ENCODE data around the gene NRG3. TPM values are rescaled to one million over a fixed set of nuclear protein-coding genes. Genes with fewer than 3 reads are reported as not detected.

Gene NRG3
- total RNA-seq, 6 experiments from 2014 or later: 0.34 to 0.99 (median 0.75) TPM

GRCh38 chr10:82072124-82072523 is 197.1 kb downstream of the NRG3 start:
- Histone ChIP-seq H3K4me3 (no peak overlapping the region), H3K27me3 (no peaks in the 10 kb centered on the region), H3K9me3 (no peaks in the 10 kb centered on the region), H3K36me3 (no peaks in the 10 kb centered on the region), H3K4me1 (no peaks in the 10 kb centered on the region), H3K27ac (no peak overlapping the region)
- 53% methylated on average over 4 of the region's 4 CpGs for WGBS (ENCODE audit: insufficient coverage, low coverage, low lambda C conversion rate, missing lambda C conversion rate)
- ATAC-seq: no peak
- DNase-seq: no peak
- intact Hi-C loops (cut with DNase I): no loop called here
- TF ChIP-seq POLR2A (IDR thresholded peaks at IDR 0.05) (no peak), CTCF (IDR thresholded peaks at IDR 0.05) (no peak)

GRCh38 chr10:82075605-82076004 is 200.6 kb downstream of the NRG3 start:
- no peaks in the 10 kb centered on the region for H3K9me3 ChIP-seq
- no peak overlapping the region for H3K4me3 ChIP-seq
- no peak for TF ChIP-seq POLR2A (IDR thresholded peaks at IDR 0.05)
- TF ChIP-seq CTCF (IDR thresholded peaks at IDR 0.05): no peak
- intact Hi-C loops (cut with DNase I): no loop called here
- no peaks in the 10 kb centered on the region for H3K4me1 ChIP-seq
- no peaks in the 10 kb centered on the region for H3K27me3 ChIP-seq
- no peak for DNase-seq
- no peak for ATAC-seq
- no peaks in the 10 kb centered on the region for H3K36me3 ChIP-seq
- no peak overlapping the region for H3K27ac ChIP-seq
- 50% methylated on average over 3 of the region's 3 CpGs for WGBS (ENCODE audit: insufficient coverage, low coverage, low lambda C conversion rate, missing lambda C conversion rate)

- no peaks in the 10 kb centered on the region for H3K9me3 ChIP-seq
- no peaks in the 10 kb centered on the region for H3K4me1 ChIP-seq
- TF ChIP-seq POLR2A (IDR thresholded peaks at IDR 0.05): no peak
- TF ChIP-seq CTCF (IDR thresholded peaks at IDR 0.05): no peak
- DNase-seq (no peak), ATAC-seq (no peak)
- no peaks in the 10 kb centered on the region for H3K27me3 ChIP-seq
- no peak overlapping the region for H3K4me3 ChIP-seq
- WGBS (ENCODE audit: insufficient coverage, low coverage, low lambda C conversion rate, missing lambda C conversion rate): 93% methylated on average over 2 of the region's 2 CpGs
- H3K27ac ChIP-seq: no peak overlapping the region
- intact Hi-C loops (cut with DNase I): no loop called here
- no peaks in the 10 kb centered on the region for H3K36me3 ChIP-seq
Measured at GRCh38 chr10:82084496-82084895, 209.5 kb downstream of the NRG3 start.

GRCh38 chr10:82084904-82085303 is 209.9 kb downstream of the NRG3 start:
- intact Hi-C loops (cut with DNase I): no loop called here
- no peaks in the 10 kb centered on the region for H3K9me3 ChIP-seq
- H3K27ac ChIP-seq: no peak overlapping the region
- H3K27me3 ChIP-seq: no peaks in the 10 kb centered on the region
- no peaks in the 10 kb centered on the region for H3K4me1 ChIP-seq
- no peak for TF ChIP-seq POLR2A (IDR thresholded peaks at IDR 0.05)
- H3K4me3 ChIP-seq: no peak overlapping the region
- DNase-seq: no peak
- WGBS (ENCODE audit: insufficient coverage, low coverage, low lambda C conversion rate, missing lambda C conversion rate): 57% methylated on average over 7 of the region's 7 CpGs
- no peaks in the 10 kb centered on the region for H3K36me3 ChIP-seq
- no peak for ATAC-seq

GRCh38 chr10:82089327-82089726 is 214.3 kb downstream of the NRG3 start:
- DNase-seq: no peak

More at GRCh38 chr10:82089327-82089726, 214.3 kb downstream of the NRG3 start:
- no peaks in the 10 kb centered on the region for H3K9me3 ChIP-seq
- intact Hi-C loops (cut with DNase I): no loop called here
- no peaks in the 10 kb centered on the region for H3K27me3 ChIP-seq
- no peak for TF ChIP-seq POLR2A (IDR thresholded peaks at IDR 0.05)
- TF ChIP-seq CTCF (IDR thresholded peaks at IDR 0.05): no peak
- WGBS (ENCODE audit: insufficient coverage, low coverage, low lambda C conversion rate, missing lambda C conversion rate): 9% methylated on average over 2 of the region's 2 CpGs
- no peak overlapping the region for H3K4me3 ChIP-seq
- H3K36me3 ChIP-seq: no peaks in the 10 kb centered on the region
- no peaks in the 10 kb centered on the region for H3K4me1 ChIP-seq
- ATAC-seq: no peak
- no peak overlapping the region for H3K27ac ChIP-seq
